ENCODE results near the gene NPAS3.

Gene NPAS3

GRCh38 chr14:33693237-33693636 lies 754.6 kb downstream of the NPAS3 start:
- DNase-seq (ENCODE audit: low spot score) = no peak
- no peak for TF ChIP-seq CTCF (IDR thresholded peaks at IDR 0.05; ENCODE audit: extremely low read depth, missing control alignments)

- TF ChIP-seq CTCF (IDR thresholded peaks at IDR 0.05; ENCODE audit: extremely low read depth, missing control alignments) = no peak
- DNase-seq (ENCODE audit: low spot score) = no peak
Measured at GRCh38 chr14:33696165-33696564, 757.5 kb downstream of the NPAS3 start.

- no peak for TF ChIP-seq CTCF (IDR thresholded peaks at IDR 0.05; ENCODE audit: extremely low read depth, missing control alignments)
- no peak for DNase-seq (ENCODE audit: low spot score)
Measured at GRCh38 chr14:33699300-33699983, 760.8 kb downstream of the NPAS3 start.

GRCh38 chr14:33700052-33700451 lies 761.4 kb downstream of the NPAS3 start:
- no peak for DNase-seq (ENCODE audit: low spot score)
- no peak for TF ChIP-seq CTCF (IDR thresholded peaks at IDR 0.05; ENCODE audit: extremely low read depth, missing control alignments)

- no peak for DNase-seq (ENCODE audit: low spot score)
Measured at GRCh38 chr14:33702293-33702692, 763.6 kb downstream of the NPAS3 start.

GRCh38 chr14:33704481-33704880 lies 765.8 kb downstream of the NPAS3 start:
- TF ChIP-seq CTCF (IDR thresholded peaks at IDR 0.05; ENCODE audit: extremely low read depth, missing control alignments) = no peak
- no peak for DNase-seq (ENCODE audit: low spot score)

More at GRCh38 chr14:33702293-33702692, 763.6 kb downstream of the NPAS3 start:
- TF ChIP-seq CTCF (IDR thresholded peaks at IDR 0.05; ENCODE audit: extremely low read depth, missing control alignments) = no peak

GRCh38 chr14:33705490-33705889 lies 766.8 kb downstream of the NPAS3 start:
- DNase-seq (ENCODE audit: low spot score) = no peak
- no peak for TF ChIP-seq CTCF (IDR thresholded peaks at IDR 0.05; ENCODE audit: extremely low read depth, missing control alignments)

Measured in GM20000 (cell line).